ENCODE data around the gene AKAP6. TPM values are rescaled to one million over a fixed set of nuclear protein-coding genes. Genes with fewer than 3 reads are reported as not detected.

The AKAP6 gene
- total and polyA plus RNA-seq, 10 of the 15 experiments (the other 5 are each of a cell fraction or from before 2014, with no cell fraction given): 0.35 to 5.9 (median 2.2) TPM

GRCh38 chr14:32368107-32368506 is 39.0 kb downstream of the AKAP6 start:
- Histone ChIP-seq H4K20me1 (ENCODE audit: control insufficient read depth, insufficient read depth) (no peaks in the 10 kb centered on the region), H3K9me3 (replicated peaks; ENCODE audit: control insufficient read depth, insufficient read depth, low read length) (no peaks in the 10 kb centered on the region), H3K36me3 (ENCODE audit: control insufficient read depth in 2 of 2, insufficient read depth in 2 of 2, low read length in 1 of 2) (no peaks in the 10 kb centered on the region), H3K9ac (ENCODE audit: control insufficient read depth, insufficient read depth, low read length) (no peak overlapping the region), H3K4me1 (ENCODE audit: control insufficient read depth, insufficient read depth, low read length) (no peaks in the 10 kb centered on the region), H3K79me2 (ENCODE audit: control insufficient read depth, insufficient read depth, low read length) (no peaks in the 10 kb centered on the region), H3K27me3 (replicated peaks in 1 of 2; ENCODE audit: control insufficient read depth in 2 of 2, insufficient read depth in 2 of 2, low read length in 1 of 2) (no peaks in the 10 kb centered on the region), H2AFZ (ENCODE audit: control insufficient read depth, low read depth, low read length) (no peak overlapping the region), H3K27ac (ENCODE audit: control insufficient read depth, insufficient read depth) (no peak overlapping the region), H3K4me3 (no peak overlapping the region), H3K4me2 (ENCODE audit: control insufficient read depth, insufficient read depth) (no peak overlapping the region)
- in situ Hi-C loops (cut with MboI): no loop called here
- 12% methylated on average over 3 of the region's 3 CpGs for WGBS (ENCODE audit: insufficient coverage, insufficient replicate concordance, low lambda C conversion rate, missing lambda C conversion rate)
- FAIRE-seq: no peak
- CTCF ChIA-PET: no interaction called here
- SMC1A ChIA-PET (ENCODE audit: uncharacterized antibody, unreplicated experiment): interaction anchor here (0.6 to 1.1 kb wide), 2 partner anchors 22 to 115 kb away, joined by 3 read pairs; no protein-coding TSS in a partner anchor
- POLR2A ChIA-PET: no interaction called here
- no peak for DNase-seq (ENCODE audit: low read depth, low spot score)
- intact Hi-C loops (cut with micrococcal nuclease; ENCODE audit: unreplicated experiment): no loop called here
- no peak for TF ChIP-seq SREBF2 (IDR thresholded peaks at IDR 0.05; ENCODE audit: low read length)
- TF ChIP-seq E2F8 (IDR thresholded peaks at IDR 0.05; ENCODE audit: low read depth, partially characterized antibody): no peak
- TF ChIP-seq NFXL1 (IDR thresholded peaks at IDR 0.05; ENCODE audit: borderline replicate concordance): no peak
- TF ChIP-seq RBBP5 (conservative IDR thresholded peaks at IDR 0.05): no peak
- TF ChIP-seq RUNX3 (IDR thresholded peaks at IDR 0.05; ENCODE audit: low read length): no peak
- no peak for TF ChIP-seq PKNOX1 (IDR thresholded peaks at IDR 0.05)
- TF ChIP-seq BCLAF1 (IDR thresholded peaks at IDR 0.05): no peak
- TF ChIP-seq HSF1 (IDR thresholded peaks at IDR 0.05; ENCODE audit: low read depth, low read length): no peak
- no peak for TF ChIP-seq POLR2A (IDR thresholded peaks at IDR 0.05; ENCODE audit: low read depth, low read length)
- TF ChIP-seq WRNIP1 (IDR thresholded peaks at IDR 0.05; ENCODE audit: borderline replicate concordance, low read depth, low read length): no peak
- no TSS peak for BruUV-seq (replicated peaks)
- ATAC-seq: no peak
- RAD21 ChIA-PET (ENCODE audit: unreplicated experiment): no interaction called here
